Amniotic stem cell (primary cell): ENCODE measurements around the gene RNF141.
A peak's percentile ranks its signal among the peaks of the same experiment; 100 is the strongest.

ENCODE experiments used
- DNase-seq: peaks from one replicate; lab custom pipeline; 2025; lab: John Stamatoyannopoulos, UW

Gene RNF141

DNA sequence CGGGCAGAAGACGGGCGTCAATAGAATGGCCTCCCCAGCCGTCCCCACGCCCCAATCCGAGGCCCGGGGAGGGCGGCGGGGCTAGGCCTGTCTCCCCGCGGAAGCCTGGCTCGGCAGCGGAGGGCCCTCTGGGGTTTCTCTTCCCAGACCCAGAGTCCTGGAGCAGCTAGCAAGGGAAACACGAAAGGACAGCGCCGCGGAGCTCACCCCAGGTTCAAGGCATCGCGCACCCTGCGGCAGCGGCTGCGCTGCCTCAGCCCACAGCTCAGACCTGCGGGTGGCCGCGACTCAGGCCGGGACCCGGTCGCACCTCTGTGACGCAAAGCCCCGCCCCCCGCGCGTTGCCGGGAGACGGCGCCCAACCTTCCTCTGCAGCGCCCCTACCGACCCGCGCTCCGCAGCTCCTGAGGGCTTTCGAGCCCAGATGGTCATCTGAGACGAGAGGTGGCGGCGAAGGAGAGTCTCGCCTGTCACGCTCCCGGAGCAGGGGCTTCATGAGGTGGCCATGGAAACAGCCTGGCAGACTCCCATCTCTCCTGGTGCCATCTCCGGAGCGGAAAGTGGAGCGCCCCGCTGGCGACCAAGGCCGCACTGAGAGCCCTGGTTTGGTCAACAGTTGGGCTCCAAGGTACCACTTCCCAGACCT is at the start of gene RNF141:
Gene RNF141, minus strand, starts transcription at position 273 of the 646 bp plus-strand sequence. CDS start 7,029 bp downstream, outside the sequence.
- peak; percentile 82 for DNase-seq

DNA sequence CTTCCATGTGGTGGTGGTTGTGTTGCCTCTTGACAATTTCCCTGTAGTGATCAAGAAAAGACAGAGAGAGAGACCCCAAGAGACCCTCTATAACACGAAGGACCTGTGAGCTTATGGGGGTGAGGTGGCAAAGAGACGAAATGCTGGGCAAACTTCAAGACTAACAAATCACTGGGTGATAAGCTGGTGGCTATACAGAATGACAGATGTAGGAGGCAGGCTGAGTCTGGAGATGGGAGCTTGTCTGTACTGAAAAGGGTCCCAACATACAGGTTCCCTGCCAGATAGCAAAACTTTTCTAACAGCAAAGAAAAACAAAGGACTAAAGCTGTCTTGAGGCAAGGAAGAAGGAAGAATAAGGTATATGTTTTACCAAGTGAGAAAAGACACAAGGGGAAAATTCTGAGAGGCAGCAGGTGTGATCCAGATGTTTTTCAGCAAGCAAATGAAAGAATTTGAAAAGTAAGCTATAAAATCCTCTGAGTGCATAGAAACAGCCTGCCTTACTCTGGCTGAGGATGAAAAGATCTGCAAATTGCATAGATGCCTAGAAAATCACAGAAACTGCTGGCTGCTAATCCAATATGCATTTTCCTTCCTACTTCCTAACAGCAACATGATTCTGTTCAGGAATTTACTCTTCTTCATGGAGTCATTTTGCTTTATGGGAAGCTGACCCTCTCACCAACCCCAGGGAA is 49.4 kb upstream of the RNF141 start:
- no peak for DNase-seq

DNA sequence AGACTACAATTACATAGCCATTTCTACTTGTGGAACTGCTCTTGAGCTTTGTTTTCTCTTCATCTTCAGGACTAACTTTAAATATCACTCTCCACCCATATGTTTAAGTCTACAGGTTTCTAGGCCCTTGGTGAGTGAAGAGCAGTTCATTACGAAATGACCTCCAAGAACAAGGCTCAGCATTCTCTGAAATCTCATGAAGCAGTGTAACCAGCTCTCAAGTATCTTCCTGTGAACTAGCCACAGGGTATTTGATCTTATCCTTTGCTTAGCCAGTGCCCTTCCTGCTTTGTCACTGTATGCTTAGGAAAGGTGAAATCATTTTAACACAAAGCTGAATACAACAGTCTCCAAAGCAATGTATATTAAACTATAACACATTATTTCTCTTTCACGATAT is 47.9 kb upstream of the RNF141 start:
- no peak for DNase-seq

GRCh38 chr11:10587995-10588394 is 47.0 kb upstream of the RNF141 start:
- DNase-seq: no peak

GRCh38 chr11:10587388-10587787 is 46.4 kb upstream of the RNF141 start:
- no peak for DNase-seq

DNA sequence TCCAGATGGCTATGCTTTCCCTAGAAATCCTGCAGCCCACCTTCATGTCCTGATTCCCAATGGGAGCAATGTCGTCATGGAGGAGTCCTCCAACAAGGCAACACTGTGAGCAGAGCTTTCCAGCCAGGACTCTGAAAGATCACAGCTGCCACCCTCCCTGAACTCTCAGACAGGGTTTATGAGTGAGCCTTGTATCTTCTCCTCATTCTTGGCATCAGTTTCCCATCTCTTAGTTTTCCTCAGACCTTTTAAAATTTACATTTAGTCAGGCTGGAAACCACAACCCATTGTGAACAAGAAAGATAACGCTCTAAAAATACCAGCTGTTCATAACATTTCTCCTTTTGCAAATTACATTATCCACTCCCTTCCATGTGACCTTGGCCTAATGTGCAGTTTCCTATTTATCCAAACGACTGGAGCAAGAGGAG is 43.1 kb upstream of the RNF141 start:
- no peak for DNase-seq

DNA sequence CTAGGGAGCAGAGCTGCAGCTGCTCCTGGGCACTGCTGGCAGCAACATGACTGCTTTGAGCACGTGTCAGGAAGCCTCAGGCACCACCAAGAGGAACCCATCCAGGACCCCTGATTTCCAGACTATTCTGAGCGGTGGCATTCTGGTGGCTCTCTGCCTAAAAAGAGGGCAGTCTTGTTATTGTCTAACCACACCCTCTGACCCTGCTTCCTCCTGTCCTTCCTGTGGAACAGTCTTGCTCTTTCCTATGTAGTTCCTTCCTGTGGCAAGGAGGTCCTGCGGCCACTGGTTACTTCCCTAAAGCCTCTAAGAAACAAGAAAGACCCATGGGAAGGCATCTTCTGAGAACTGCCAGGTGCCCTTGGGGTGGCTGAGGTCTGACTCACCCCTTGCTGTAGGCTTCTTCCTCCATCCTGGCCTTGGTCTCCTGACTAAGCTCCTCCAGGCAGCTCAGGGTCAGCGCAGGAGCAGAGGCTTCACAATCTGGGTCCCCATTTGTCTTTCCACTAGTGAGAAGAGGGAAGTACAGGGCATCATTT is 40.6 kb upstream of the RNF141 start:
- no peak for DNase-seq

- DNase-seq: no peak
Measured at GRCh38 chr11:10580623-10581022, 39.6 kb upstream of the RNF141 start.

DNA sequence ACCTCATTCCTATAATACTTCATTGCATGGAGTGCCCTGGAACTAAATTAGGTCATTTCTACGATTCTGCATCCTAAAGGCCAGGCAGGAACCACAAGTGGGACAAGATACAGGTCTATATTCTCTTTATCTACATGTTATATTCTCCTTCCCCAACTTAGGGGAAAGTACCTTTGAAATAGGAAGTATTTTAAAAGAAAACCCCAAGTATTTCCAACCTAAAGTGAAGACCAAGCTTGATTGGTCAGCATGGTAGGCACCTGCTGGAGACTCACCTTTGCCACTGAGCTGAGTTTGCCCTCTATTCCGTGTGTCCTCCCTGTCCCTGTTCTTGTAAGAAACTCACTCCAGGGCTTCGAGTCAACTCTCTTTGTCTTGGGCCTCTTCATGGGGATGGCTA is 38.7 kb upstream of the RNF141 start:
- DNase-seq: no peak

DNA sequence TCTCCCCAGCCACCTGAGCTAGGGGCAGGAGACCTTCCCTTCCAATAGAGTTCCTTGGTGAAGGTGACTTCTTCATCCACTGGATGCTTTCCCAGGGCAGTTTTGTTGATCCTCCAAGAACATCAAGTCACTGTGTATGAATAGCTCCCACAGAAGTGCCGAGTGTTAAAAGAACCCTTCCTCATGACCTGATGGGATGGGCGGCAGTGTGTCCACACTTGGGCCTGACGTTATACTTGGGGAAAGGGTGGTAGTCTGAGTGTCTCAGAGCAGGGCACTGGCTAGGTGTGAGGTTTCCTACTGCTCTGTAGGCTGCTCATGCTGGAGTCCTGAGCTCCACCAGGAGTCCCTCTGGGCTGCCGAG is 35.0 kb upstream of the RNF141 start:
- no peak for DNase-seq

DNA sequence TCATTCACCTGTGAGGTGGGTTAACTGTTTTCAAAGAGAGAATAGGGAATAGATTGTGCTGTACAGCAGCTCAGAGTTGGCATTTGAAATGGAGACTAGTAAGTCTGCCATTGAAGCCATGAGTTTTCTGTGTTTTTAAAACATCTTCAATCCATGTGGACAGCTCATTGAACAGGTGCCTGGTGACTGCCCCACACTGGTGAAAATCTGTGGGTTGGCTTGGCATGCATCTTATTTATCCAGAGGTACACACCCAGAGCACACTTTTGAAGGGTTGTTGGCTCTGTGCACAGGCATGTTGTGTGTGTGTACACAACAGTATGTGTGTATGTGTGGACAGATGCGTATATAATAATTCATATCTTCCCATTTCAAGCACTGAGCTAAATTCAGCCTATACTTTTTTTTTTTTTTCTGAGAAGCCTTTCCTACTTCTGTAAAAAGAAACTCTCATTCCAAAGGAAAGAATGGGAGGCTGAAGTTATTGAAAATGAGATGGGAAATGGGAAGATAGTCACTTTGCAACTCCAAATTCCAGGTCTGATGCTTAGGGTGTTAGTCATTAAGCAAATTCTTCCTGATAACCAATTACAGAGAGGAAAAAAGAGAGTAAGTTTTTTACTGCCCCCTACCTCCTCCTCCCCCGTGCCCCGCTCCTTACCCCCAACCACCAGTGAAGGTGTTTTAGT is 34.5 kb upstream of the RNF141 start:
- no peak for DNase-seq

- DNase-seq: no peak
Measured at GRCh38 chr11:10573556-10573955, 32.6 kb upstream of the RNF141 start.

GRCh38 chr11:10573028-10573427 is 32.0 kb upstream of the RNF141 start:
- no peak for DNase-seq

- DNase-seq: no peak
Measured at GRCh38 chr11:10572533-10572932, 31.5 kb upstream of the RNF141 start.

DNA sequence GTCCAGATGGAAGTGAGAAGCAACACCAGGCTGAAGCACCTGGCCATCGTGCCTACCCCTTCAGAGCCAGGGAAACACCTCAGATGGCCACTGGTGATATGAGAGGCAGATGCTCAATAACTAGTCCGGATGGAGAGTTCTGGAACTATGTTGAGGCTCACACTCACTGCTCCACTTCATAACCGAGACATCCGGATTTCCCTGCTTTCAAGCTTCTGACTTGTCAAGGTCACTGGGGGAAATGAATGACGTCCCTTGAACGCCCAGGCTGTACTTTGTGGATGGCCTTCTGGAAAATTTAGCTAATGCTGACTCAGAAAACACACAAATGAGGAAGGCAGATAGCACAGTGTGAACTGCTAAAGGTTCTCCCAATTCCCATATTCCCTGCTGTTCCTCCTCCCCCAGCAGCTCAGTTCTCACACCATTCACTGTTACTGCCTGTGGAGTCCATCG is 27.5 kb upstream of the RNF141 start, which contains the start of gene LYVE1:
Gene LYVE1, minus strand, starts transcription at position 180 of the 456 bp plus-strand sequence. Its CDS starts 133 bp downstream, at position 47.
- no peak for DNase-seq

- no peak for DNase-seq
Measured at GRCh38 chr11:10567446-10567845, 26.5 kb upstream of the RNF141 start.

- no peak for DNase-seq
Measured at GRCh38 chr11:10566257-10566957, 25.4 kb upstream of the RNF141 start.

- DNase-seq: no peak
Measured at GRCh38 chr11:10565493-10565892, 24.5 kb upstream of the RNF141 start.

GRCh38 chr11:10564696-10565318 is 23.8 kb upstream of the RNF141 start:
- DNase-seq: no peak

- no peak for DNase-seq
Measured at GRCh38 chr11:10564030-10564429, 23.0 kb upstream of the RNF141 start.

- DNase-seq: no peak
Measured at GRCh38 chr11:10561947-10562346, 21.0 kb upstream of the RNF141 start.
